Bronchial smooth muscle cell (primary cell): ENCODE data around the gene DHCR7. TPM values are rescaled to one million over a fixed set of nuclear protein-coding genes. Genes with fewer than 3 reads are reported as not detected.

ENCODE experiments used
- total RNA-seq: library from RNA; depleted of rRNA; stranded (reverse); fragments of >200 nt; gene quantifications from 2 replicates; pipeline ENCODE4 v1.2.1, GENCODE V29; 2014

The DHCR7 gene
- 26.3 and 40.2 TPM in 2 replicates for total RNA-seq

GRCh38 chr11:71448257-71449171, at the start of gene DHCR7:
TSS of gene DHCR7 (minus strand) at chr11:71448393. CDS start at chr11:71444952, 3,441 bp downstream.

GRCh38 chr11:71453037-71453917, 5.1 kb upstream of the DHCR7 start, which contains the start of gene NADSYN1:
TSS of gene NADSYN1 (plus strand) at chr11:71453203. CDS start at chr11:71453297, 94 bp downstream.

Other genes starting within 250 kb of the DHCR7 start
- 0.32 and 0.43 TPM in 2 replicates for gene SHANK2, start 195.8 kb downstream of the DHCR7 start, total RNA-seq
- gene NADSYN1, start 4.8 kb upstream of the DHCR7 start, total RNA-seq, result 75.8 and 85.8 TPM in 2 replicates
- under 0.01 TPM in 1 of 2 replicates, not detected in the other for gene KRTAP5-7, start 78.9 kb upstream of the DHCR7 start, total RNA-seq
- not detected in 2 replicates for gene KRTAP5-8, start 89.6 kb upstream of the DHCR7 start, total RNA-seq
- not detected in 2 replicates for gene KRTAP5-9, start 100.0 kb upstream of the DHCR7 start, total RNA-seq
- 0.09 TPM in 1 of 2 replicates, not detected in the other for gene KRTAP5-10, start 117.2 kb upstream of the DHCR7 start, total RNA-seq
- not detected in 2 replicates for gene KRTAP5-11, start 134.5 kb upstream of the DHCR7 start, total RNA-seq